ENCODE results near the gene RAB3GAP1. TPM values are rescaled to one million over a fixed set of nuclear protein-coding genes. Genes with fewer than 3 reads are reported as not detected.
"Not testable (repeated sequence)": the region's sequence is repeated elsewhere in the genome, so short reads cannot be mapped to it uniquely, and the experiment has no call there.

The RAB3GAP1 gene
- total RNA-seq, 1 experiment from 2014 or later, result 42.3 TPM

DNA sequence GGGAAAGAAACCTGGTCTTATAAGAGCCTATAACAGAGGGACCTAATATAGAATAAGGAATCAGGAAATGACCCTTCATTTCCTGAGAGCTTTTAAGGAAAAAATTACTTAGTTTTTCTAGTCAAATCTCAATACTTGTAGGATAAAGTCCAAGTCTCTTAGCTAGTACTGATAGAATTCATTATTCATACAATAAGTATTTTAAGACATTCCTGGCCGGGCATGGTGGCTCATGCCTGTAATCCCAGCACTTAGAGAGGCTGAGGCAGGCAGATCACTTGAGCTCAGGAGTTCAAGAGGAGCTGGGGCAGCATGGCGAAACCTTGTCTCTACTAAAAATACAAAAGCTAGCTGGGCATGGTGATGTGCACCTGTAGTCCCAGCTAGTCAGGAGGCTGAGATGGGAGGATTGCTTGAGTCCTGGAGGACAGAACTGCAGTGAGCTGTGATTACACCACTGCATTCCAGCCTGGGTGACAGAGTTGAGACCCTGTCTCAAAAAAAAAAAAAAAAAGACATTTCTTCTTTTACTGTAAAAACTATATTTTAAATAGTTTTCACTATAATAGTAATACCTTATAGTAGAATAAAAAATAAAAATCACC, 3.2 kb downstream of the RAB3GAP1 start:
- DNase-seq (ENCODE audit: low spot score), result no peak

DNA sequence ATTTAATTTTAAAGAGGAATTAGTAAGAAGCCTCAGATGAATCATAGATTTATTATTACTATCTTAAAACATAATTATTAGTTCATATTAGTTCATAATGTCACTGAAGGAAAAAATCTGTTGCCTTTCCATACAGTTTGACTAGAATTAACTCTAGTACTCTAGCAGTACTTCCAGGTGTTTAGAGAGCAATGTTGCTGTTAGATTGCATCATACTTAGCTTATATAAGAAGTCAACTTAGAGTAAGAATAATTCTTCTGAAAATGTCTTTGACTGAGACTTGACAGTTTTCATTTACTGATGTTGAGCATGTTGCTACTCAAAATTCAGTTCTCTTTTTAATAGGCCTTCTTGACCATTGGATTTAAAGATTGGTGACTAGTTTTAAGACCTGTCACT, 4.7 kb downstream of the RAB3GAP1 start:
- no peak for DNase-seq (ENCODE audit: low spot score)

DNA sequence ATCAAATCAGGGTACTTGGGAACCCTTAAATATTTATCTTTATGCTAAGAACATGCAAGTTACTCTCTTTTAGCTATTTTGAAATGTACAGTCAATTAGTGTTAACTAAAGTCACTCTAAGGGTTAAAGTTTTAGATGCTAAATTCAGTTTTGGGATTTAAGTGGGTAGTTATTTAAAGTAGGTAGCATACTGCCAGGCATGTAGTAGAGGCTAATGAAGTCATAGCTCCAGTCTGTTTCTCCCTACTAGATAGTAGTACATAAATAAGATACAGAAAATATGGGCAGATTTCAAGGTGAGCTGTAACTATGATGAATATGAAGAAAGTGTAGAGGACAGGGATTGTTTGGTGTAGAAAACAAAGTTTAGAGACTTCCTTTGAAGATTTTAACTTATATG, 7.5 kb downstream of the RAB3GAP1 start:
- no peak for DNase-seq (ENCODE audit: low spot score)

DNA sequence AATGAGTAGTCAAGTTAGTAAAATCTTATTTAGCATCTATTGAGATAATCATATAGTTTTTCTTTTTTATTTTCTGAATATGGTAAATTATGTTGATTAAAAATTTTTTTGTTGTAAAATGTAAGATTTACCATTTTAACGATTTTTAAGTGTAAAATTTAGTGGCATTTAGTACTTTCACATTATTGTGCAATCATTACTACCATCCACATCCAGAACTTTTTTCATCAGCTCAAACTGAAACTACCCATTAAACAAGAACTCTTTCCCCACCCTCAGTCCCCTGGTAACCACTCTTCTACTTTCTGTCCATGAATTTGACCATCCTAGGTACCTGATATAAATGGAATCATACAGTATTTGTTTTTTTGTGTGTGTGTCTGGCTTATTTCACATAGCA, 11.1 kb downstream of the RAB3GAP1 start:
- DNase-seq (ENCODE audit: low spot score), result no peak

DNA sequence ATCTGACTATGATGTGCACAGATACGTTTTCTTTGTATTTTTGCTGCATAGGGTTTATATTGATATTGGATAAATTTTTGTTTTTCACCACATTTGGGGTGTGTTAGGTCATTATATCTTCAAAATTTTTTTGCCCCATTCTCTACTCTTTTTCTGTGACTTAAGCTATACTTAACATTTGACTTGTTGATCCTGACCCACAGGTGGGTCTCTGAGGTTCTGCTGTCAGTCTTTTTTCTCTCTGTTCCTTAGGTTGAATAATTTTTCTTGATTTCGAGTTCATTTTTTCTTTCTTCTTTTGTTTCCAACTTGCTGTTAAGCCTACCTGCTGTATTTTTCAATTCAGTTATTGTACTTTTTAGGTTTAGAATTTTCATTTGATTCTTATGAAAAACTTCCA, 12.1 kb downstream of the RAB3GAP1 start:
- no peak for DNase-seq (ENCODE audit: low spot score)

DNA sequence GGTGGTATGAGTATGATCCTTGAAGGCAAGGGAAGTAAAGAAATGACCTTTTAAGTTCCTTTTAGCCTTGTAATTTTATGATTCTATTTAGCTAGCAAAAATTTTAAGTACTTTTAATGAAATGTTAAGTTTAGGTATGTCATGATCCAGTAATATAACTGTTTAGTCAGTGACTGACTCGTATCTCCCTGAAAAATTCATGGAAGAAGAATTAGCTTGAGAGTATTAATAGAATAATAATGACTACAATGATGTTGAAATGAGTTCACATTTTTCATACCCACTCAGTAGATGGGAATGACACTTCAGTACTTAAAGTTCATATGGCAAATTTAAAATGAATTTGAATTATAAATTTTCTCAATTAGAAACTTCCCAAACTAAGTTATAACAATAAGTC, 14.6 kb downstream of the RAB3GAP1 start:
- no peak for DNase-seq (ENCODE audit: low spot score)

DNA sequence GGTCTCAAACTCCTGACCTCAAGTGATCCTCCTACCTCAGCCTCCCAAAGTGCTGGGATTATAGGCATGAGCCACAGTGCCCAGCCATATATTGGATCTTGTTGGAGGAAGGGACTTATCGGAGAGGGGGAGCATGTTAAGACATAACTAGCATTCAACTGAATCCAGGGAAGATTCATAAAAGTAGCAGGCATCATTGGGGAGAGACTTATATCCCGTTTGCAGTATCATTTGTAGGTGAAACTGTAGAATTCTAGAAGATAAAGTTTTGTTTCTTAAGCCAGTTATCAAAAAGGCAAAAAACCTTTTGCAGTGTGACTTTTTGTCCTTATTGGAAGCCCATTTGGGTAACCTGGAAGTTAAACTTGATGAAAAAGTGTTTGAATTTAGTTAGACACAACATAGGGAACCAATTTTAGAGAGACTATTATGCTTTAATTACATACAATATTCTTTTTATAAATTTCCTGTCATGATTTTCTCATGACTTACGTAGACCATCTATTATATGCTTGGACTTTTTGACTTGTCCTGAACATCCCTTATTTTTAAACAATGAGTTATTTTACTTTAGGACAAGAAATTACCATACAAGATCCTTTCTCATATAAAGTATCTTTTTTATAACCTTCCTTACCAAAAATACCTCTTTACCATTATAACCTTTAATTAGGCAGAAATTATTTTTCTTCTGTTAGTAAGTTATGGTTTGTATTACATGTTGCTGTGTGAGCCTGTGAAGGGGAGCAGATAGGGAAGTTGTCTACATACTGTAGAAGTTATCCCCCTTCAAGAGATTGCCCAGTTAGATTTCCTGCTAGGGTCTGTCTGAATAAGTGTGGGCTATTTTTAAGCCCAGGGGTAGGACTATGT, 20.3 kb downstream of the RAB3GAP1 start:
- no peak for DNase-seq (ENCODE audit: low spot score)

DNA sequence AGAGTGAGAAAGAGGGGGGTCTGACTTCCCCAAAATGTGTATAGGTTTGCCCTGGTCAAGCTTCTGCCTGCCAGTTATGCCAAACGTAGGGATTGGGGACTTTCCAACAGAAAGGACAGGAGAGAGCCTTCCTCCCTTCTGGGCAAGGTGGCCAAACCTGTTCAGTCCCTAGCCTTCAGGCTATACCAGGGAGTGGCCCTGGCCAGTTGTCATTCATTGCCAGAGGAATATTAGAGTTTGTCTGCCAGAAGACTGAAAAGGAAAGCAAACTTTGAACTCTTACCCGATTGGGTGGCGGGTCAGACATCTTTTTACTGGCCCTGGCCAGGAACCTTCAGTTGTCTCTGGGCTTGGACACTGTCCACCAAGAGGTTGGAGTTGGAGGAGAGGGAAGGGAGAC, 22.1 kb downstream of the RAB3GAP1 start:
- DNase-seq (ENCODE audit: low spot score), result no peak

DNA sequence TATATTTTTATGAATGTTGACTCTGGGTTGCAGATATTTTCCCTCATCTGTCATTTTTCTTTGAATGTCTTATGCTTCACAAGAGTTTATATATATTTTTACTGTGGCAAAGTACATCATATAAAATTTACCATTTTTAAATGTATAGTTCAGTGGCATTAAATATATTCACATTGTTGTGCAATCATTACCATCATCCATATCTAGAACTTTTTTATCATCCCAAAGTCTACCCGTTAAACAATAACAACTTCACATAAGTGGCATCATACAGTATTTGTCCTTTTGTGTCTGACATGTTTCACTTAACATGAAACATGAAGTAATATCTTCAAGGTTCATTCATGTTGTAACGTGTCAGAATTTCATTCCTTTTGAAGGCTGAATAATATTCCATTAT, 24.5 kb downstream of the RAB3GAP1 start:
- DNase-seq (ENCODE audit: low spot score), result no peak

DNA sequence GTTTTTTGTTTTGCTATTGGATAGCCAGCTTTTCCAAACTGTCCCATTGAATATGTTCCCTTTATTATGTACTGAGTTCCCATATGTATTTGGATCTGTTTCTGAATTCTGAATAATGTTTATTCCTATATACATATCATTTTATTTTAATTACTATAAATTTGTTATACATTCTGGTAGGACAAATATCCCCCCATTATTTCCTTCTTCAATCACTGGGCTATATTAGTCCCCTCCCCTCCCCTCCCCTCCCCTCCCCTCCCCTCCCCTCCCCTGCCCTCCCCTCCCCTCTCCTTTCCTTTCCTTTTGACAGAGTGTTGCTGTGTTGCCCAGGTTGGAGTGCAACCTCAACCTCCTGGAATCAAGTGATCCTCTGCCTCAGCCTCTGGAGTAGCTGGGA, 26.3 kb downstream of the RAB3GAP1 start:
- no peak for DNase-seq (ENCODE audit: low spot score)

DNA sequence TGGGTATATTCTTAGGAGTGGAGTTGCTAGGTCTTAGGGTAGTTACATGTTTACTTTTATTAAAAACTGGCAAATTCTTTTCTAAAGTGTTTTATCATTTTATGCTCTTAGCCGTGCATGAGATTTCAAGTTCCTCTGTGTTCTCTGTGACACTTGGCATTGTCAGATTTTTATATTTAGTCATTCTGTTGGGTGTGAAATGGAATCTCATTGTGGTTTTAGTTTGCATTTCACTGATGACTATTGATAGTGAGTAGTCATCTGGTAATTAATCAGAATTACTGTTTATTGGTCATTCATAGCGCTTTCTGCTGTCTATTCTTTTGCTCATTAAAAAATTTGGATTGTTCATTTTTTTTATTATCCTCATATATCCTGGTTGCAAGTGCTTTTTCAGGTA, 34.1 kb downstream of the RAB3GAP1 start:
- DNase-seq (ENCODE audit: low spot score), result no peak

DNA sequence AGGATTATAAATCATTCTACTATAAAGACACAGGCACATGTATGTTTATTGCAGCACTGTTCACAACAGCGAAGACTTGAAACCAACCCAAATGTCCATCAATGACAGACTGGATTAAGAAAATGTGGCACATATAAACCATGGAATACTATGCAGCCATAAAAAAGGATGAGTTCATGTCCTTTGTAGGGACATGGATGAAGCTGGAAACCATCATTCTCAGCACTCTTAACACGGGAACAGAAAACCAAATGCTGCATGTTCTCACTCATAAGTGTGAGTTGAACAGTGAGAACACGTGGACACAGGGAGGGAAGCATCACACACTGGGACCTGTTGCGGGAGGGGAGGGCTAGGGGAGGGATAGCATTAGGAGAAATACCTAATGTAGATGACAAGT, 37.5 kb downstream of the RAB3GAP1 start:
- DNase-seq (ENCODE audit: low spot score), result not testable (repeated sequence)

DNA sequence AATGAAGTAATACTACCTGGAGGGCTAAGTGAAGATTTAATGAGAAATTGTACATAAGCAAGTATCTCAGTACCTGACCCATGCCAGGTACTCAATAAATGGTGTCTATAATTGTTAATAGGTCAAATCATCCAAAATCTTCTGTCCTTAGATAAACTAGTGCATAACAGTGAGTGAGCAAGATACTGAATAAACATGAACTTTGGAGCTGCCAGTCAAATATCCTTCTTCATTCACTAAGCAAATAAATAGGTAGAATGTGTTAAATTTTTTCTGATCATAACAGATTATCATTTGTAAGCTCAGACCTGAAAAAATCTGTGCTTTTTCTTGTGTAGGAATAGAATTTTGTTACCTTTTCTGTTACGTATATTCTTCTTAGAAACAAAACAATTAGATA, 39.6 kb downstream of the RAB3GAP1 start:
- no peak for DNase-seq (ENCODE audit: low spot score)

DNA sequence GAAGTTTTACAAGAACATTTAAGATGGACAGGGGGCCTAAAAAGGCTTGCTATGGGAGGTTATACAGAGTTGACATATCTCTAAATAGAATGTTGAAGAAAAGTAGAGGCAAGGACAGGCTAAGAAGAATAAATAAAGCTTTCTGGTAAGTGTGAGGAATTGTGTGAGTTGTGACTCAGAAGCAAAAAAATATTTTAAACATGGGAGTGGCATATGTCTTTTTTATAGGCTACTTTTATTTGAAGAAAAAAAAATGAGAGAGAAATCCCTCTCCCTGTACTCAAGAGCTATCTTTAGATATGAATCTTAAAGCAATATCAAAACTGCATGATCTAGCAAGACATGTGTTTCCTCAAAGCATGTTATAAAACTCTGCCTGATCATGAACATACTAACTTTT, 41.1 kb downstream of the RAB3GAP1 start:
- DNase-seq (ENCODE audit: low spot score), result no peak

DNA sequence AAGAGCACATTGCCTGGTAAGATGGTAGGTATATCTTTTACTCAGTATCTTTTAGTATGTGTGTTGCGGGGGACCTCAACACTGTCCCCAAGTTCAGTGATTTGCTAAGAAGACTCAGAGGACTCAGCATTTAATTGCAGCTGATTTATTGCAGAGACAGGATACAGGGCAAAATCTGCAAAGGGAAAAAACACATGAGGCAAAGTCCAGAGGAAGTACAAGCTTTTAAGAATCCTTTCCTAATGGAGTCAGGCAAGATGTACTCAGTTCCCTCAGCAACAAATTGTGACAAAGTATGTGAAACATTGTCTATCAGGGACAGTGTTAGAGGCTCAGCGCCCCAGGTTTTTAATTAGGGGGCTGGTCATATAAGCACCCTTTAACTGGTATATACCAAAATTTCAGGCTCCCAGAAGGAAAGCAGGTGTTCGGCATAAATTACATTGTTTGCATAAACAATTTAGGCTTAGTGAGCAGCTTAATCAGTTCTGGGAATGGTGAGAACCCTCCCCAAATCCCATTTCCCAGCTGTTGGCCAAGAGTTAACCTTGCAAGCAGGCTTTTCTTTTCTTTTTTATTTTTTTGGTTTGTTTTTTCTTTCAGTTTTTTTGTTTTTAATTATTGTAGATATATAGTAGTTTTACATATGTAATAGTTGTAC, 41.7 kb downstream of the RAB3GAP1 start:
- DNase-seq (ENCODE audit: low spot score), result no peak

DNA sequence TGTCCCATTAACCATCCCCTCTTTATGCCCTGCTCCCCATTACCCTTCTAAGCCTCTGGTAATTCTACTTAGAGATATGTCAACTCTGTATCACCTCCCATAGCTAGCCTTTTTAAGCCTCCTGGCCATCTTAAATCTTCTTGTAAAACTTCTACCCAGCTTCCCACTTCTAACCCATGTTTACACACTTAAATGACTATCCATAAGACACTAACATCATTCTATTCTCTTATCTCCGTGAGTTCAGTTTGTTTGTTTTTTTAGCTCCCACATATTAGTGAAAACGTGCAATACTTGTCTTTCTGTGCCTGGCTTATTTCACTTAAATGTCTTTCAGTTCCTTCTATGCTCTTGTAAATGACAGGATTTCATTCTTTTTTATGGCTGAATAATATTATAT, 42.4 kb downstream of the RAB3GAP1 start:
- no peak for DNase-seq (ENCODE audit: low spot score)

DNA sequence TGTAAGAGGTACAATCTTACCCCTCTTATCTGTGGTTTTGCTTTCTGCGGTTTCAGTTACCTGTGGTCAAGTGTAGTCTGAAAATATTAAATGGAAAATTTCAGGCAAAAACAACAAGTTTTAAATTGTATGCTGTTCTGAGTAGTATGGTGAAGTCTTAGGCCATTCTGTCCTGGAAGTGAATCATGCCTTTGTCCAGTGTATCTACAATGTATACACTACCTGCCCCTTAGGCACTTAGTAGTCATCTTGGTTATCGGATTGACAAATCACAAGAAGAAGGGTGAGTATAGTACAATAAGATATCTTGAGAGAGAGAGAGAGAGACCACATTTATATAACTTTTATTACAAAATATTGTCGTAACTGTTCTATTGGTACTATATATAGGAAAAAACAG, 43.5 kb downstream of the RAB3GAP1 start:
- DNase-seq (ENCODE audit: low spot score), result no peak

DNA sequence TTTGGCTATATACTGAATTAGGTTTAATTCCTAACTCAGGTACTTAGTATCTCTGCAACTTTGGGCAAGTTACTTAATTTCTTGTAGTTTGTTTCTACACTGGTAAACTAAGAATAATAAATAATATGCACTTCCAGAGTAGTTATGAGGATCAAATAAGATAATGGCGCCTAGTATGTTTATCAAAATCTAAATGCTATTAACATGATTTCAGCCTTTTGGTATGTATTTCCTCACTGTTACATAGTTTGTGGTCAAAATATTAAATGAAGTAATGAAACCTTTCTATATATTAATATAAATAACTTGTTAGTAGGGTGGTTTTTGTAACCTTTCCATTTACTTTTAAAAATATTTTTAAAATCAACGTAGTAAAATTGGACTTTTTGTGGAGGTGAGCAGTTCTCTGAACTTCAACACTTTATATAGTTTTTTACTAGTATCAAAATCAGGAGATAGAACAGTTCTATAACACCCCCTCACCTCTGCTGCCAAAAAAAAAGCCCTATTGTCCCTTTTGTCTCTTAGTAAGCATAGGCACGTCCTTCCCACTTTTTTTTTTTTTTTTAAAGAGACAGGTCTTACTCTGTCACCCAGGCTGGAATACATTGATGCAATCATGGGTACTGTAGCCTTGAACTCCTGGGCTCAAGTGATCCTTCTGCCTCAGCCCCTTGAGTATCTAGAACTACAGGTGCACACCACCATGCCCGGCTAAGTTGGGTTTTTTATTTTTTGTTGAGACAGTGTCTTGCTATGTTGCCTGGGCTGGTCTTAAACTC, 44.8 kb downstream of the RAB3GAP1 start:
- DNase-seq (ENCODE audit: low spot score), result no peak

DNA sequence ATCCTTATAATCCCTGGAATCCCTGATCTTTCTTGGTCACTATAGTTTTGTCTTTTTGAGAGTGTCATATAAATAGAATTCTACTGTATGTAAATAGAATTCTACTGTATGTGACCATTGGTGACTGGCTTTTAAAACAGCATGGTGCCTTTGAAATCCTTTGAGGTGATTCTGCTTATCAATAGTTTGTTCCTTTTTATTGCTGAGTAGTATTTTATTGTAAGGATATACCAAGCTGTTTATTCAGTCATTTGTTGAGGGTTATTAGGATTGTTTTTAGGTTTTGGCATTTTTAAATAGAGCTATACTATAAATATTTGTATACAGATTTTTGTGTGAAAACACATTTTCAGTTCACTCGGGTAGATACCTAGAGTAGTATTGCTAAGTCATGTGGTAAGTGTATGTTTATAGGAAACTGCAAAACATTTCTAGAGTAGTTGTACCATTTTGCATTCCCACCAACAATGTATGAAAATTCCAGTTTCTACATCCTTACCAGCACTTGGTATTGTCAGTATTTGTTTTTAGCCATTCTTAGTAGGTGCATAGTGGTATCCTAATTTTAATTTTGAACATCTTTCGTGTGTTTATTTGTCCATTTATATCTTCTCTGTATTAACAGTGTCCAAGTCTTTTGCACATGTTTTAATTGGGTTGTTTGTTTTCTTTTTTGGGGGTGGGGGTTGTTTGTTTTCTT, 45.6 kb downstream of the RAB3GAP1 start:
- no peak for DNase-seq (ENCODE audit: low spot score)

DNA sequence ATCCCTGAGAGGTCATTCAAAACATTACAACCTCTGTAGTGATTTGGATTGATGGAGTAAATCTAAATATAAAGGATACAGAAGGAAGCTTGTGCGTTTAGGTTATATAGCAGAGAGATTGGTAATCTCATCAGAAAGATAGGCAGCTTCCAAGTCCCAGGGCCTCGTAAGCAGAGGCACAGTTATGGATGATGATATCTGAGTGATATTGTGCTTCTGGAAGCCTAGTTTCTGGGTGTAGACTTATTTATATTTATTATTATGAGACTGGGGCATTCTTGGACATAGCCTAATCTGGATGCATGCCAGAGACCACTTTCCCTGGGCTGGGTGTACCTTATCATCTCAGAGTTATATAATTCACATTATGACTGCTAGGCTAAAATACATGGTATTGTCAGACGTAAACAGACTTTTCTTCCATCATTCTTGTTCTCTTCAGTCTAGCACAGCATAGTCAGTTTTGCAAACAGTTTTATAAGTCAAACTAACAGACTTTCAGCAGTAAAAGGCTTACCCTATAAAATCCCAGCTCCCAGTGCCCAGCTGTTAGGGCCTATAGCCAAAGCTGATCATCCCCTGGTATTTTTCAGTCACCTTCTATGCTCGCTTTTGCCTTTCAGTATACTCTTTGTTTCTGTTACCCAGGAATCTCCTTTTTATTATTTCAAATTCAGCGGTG, 47.9 kb downstream of the RAB3GAP1 start:
- DNase-seq (ENCODE audit: low spot score), result no peak

DNA sequence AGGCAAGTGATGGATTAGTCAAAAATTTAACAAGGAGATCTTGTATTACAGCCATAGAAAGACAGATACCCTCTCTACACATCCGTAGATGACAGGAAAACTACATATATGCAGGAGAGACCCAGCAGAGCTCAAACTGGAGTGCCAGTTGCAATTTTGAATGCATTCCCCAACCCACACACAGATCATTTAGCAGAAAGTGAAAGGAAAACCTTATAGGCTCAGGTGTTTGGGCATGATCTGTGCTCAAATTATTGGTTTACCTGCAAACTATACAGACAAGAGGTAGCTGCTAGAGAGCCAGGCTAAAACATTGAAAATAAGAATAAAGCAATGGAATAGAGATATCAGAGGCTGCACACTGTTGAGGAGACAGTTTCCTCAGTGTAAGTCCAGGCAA, 51.8 kb downstream of the RAB3GAP1 start:
- no peak for DNase-seq (ENCODE audit: low spot score)
